ENCODE data around the gene GJD3. TPM values are rescaled to one million over a fixed set of nuclear protein-coding genes. Genes with fewer than 3 reads are reported as not detected.

The GJD3 gene
- total and polyA plus RNA-seq, 2 donors: 0.34 to 0.66 TPM

- H3K4me1 ChIP-seq (ENCODE audit: control insufficient read depth in 2 of 2, insufficient read depth in 2 of 2, low read length in 2 of 2): peaks cover 48 to 97% of the 10 kb centered on the region in 2 donors
- peak in 1 of 9 donors; percentile 18 for DNase-seq (ENCODE audit: low read depth in 6 of 9, low spot score in 9 of 9)
- no peak overlapping the region for H3K4me3 ChIP-seq (ENCODE audit: low read length in 2 of 2)
- WGBS: 68% methylated on average over 7 of the region's 7 CpGs
- no peaks in the 10 kb centered on the region for H3K9me3 ChIP-seq (ENCODE audit: control insufficient read depth in 2 of 2, insufficient read depth in 1 of 2, low read length in 1 of 2)
- H3K36me3 ChIP-seq (ENCODE audit: control insufficient read depth in 2 of 2, insufficient read depth in 2 of 2, low read length in 1 of 2): no peaks in the 10 kb centered on the region
- peaks cover under 1 to 12% of the 10 kb centered on the region in 2 donors for H3K27me3 ChIP-seq (ENCODE audit: control insufficient read depth in 2 of 2, insufficient read depth in 1 of 2, low read length in 1 of 2)
- H3K27ac ChIP-seq (ENCODE audit: low read depth in 1 of 2, low read length in 1 of 2): no peak overlapping the region
Measured at GRCh38 chr17:40313668-40314583, 50.6 kb downstream of the GJD3 start.

Other genes starting within 250 kb of the GJD3 start
- gene MSL1, start 242.8 kb downstream of the GJD3 start, total RNA-seq: 77.7 TPM
- 126 TPM for gene MSL1, start 242.8 kb downstream of the GJD3 start, polyA plus RNA-seq
- 24.4 TPM for gene CASC3, start 224.2 kb downstream of the GJD3 start, total RNA-seq
- gene CASC3, start 224.2 kb downstream of the GJD3 start, polyA plus RNA-seq: 38.3 TPM
- 0.99 TPM for gene RAPGEFL1, start 187.3 kb downstream of the GJD3 start, total RNA-seq
- gene RAPGEFL1, start 187.3 kb downstream of the GJD3 start, polyA plus RNA-seq: 17.4 TPM
- gene WIPF2, start 145.4 kb downstream of the GJD3 start, total RNA-seq: 2.9 TPM
- gene WIPF2, start 145.4 kb downstream of the GJD3 start, polyA plus RNA-seq: 9.9 TPM
- gene CDC6, start 76.9 kb downstream of the GJD3 start, total RNA-seq: 24.5 TPM
- 1.3 TPM for gene CDC6, start 76.9 kb downstream of the GJD3 start, polyA plus RNA-seq
- 5.8 TPM for gene RARA, start 55.6 kb downstream of the GJD3 start, total RNA-seq
- 17.1 TPM for gene RARA, start 55.6 kb downstream of the GJD3 start, polyA plus RNA-seq
- gene TOP2A, start 53.2 kb upstream of the GJD3 start, total RNA-seq: 187 TPM
- 21.6 TPM for gene TOP2A, start 53.2 kb upstream of the GJD3 start, polyA plus RNA-seq
- gene IGFBP4, start 78.7 kb upstream of the GJD3 start, total RNA-seq: 11.0 TPM
- 161 TPM for gene IGFBP4, start 78.7 kb upstream of the GJD3 start, polyA plus RNA-seq
- 0.19 TPM for gene TNS4, start 136.9 kb upstream of the GJD3 start, total RNA-seq
- 24.8 TPM for gene TNS4, start 136.9 kb upstream of the GJD3 start, polyA plus RNA-seq
- gene CCR7, start 200.7 kb upstream of the GJD3 start, total RNA-seq: 60.3 TPM
- 102 TPM for gene CCR7, start 200.7 kb upstream of the GJD3 start, polyA plus RNA-seq